ENCODE data around the gene HERC6.

GRCh38 chr4:88456670-88457306 is 78.1 kb downstream of the HERC6 start, which contains the start of gene HERC5:
- TF ChIP-seq CTCF (conservative IDR thresholded peaks at IDR 0.05; ENCODE audit: low read depth in 2 of 2) (peak; percentile 61 to 89), EZH2phosphoT487 (IDR thresholded peaks at IDR 0.05; ENCODE audit: unreplicated experiment) (no peak), NANOG (IDR thresholded peaks at IDR 0.05; ENCODE audit: borderline replicate concordance) (no peak), EZH2 (IDR thresholded peaks at IDR 0.05; ENCODE audit: low read depth, unreplicated experiment) (no peak), POLR2AphosphoS5 (IDR thresholded peaks at IDR 0.05; ENCODE audit: low read depth) (peak; percentile 73), ETS1 (IDR thresholded peaks at IDR 0.05) (no peak), CREB1 (CRISPR knock-in tag; IDR thresholded peaks at IDR 0.05; ENCODE audit: low read depth) (peak; percentile 22), JUNB (IDR thresholded peaks at IDR 0.05; ENCODE audit: unreplicated experiment) (no peak), ZNF331 (CRISPR knock-in tag; IDR thresholded peaks at IDR 0.05; ENCODE audit: low read depth) (no peak), REST (IDR thresholded peaks at IDR 0.05; ENCODE audit: unreplicated experiment) (no peak), ZNF462 (CRISPR knock-in tag; IDR thresholded peaks at IDR 0.05) (no peak), STAT1 (IDR thresholded peaks at IDR 0.05; ENCODE audit: unreplicated experiment) (no peak), ZNF114 (CRISPR knock-in tag; IDR thresholded peaks at IDR 0.05) (no peak)
